A204.1 (cell line): ENCODE results near the gene ARHGAP24.
A peak's percentile ranks its signal among the peaks of the same experiment; 100 is the strongest.
"Not testable (repeated sequence)": the region's sequence is repeated elsewhere in the genome, so short reads cannot be mapped to it uniquely, and the experiment has no call there.

ENCODE experiments used
- FAIRE-seq: peaks from 2 replicates; lab custom pipeline; 2012; peaks lifted over from hg19 to GRCh38; lab: Jason Lieb, UNC

Gene ARHGAP24

GRCh38 chr4:85864259-85865205 is 389.6 kb downstream of the ARHGAP24 start:
- FAIRE-seq: no peak

DNA sequence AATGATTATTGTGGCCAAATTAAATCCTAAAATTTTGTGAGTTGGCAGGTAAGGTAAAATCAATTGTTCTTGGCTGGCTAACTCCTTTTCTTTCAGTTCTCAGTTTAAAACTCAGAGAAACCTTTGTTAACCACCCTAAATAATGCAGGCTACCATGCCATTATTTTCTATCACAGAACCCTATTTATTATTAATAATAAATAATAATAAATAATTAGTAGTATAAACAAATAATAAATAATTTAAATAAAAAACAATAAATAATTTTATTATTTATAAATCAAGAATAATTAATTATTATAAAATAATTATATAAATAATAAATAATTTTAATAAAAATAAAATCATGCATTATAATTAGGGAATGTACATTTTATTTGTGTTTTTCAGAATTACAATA is 390.3 kb downstream of the ARHGAP24 start:
- peak; percentile 98 for FAIRE-seq

- no peak for FAIRE-seq
Measured at GRCh38 chr4:85866508-85866907, 391.6 kb downstream of the ARHGAP24 start.

DNA sequence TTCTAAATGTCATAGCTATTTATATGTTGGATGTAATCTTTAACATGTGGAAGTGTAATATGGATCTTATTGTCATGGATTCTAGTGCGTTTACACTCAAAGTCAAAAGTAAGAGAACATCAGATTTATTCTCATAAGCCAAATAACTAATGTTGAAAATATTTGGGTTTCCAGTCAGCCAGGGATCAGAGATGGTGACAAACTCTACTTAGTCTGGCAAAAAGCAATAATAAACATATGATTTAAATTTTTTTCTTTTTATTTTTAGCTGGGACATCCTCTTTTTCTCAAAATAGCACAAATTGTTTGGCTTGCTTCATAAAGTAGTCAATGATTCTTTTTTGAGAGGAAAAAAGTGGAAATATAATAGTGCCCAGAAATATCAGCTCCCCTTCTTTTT is 392.3 kb downstream of the ARHGAP24 start:
- FAIRE-seq: no peak

- no peak for FAIRE-seq
Measured at GRCh38 chr4:85869181-85869580, 394.2 kb downstream of the ARHGAP24 start.

DNA sequence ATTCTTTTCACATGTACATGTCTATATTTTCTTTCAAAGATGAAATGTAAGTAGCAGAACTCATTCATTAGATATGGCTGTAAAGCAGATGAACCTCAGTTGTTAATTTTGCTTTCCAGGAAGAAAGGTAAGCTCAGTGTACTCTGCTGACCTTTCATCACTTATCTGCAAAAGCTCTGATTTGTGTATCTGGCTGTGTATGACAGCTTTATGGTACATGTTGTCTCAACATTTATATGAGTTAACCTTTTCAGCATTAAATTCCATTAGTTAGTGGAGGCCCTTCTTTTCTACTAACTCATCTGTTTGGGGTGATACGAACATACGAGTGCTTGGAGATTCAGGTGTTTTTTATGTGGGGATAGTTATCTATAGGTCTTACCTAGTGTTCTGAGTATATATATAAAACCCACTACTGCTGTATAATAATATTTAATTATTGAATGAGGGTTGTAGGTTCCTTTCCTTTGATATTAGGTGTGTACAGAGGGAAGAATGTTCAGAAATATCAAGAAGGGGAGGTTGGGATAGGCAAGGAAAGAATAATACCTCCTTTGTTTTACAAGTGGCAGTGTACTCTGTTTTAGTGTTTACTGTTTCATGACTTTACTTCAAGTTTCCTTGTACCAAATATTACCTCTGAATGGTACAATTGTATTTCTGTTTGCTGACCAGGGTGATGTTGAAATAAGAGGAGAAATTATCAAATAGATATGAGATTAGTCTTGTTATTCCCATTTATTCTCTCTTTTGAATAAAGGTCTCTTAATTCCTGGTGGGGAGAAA is 395.5 kb downstream of the ARHGAP24 start:
- FAIRE-seq: no peak

- FAIRE-seq: no peak
Measured at GRCh38 chr4:85873566-85873965, 398.6 kb downstream of the ARHGAP24 start.

GRCh38 chr4:85879518-85879917 is 404.6 kb downstream of the ARHGAP24 start:
- no peak for FAIRE-seq

GRCh38 chr4:85883180-85883579 is 408.2 kb downstream of the ARHGAP24 start:
- FAIRE-seq: no peak

DNA sequence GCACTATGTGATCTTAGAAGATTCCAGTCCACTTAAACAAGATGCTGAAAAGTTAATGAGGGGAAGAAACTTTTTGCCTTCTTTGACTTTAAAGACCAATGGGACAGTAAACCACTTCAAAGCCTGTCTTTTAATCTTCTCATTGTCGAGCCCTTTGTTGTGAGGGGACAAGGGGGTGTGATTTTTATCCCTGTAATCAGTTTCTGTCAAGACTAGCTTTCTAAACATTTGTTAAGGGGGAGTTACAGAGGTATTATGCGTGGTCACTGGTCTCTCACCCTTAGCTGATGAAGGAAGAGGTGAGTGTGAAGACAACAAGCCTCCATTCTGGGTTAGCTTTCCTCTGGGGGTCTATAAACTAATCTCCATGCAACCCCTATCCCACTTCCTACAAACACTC is 409.3 kb downstream of the ARHGAP24 start:
- FAIRE-seq: no peak

- no peak for FAIRE-seq
Measured at GRCh38 chr4:85886665-85887064, 411.7 kb downstream of the ARHGAP24 start.

DNA sequence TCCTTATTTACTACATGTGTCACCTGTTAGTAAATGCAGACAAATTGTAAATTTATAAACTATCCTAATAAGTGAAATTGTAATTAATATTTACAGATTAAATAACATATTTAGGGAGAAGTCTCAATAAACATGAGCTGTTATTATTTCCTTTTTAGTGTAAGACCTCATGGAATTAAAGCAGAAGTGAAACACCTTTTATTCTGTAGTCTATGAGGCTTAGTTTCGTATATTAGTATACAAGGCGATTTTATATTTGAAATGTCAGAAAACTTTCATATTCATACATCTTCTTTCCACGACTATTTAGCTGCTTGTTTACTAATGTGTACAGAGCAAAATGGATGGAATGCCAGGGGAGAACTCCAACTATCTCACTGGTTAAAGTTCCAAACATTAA is 414.4 kb downstream of the ARHGAP24 start:
- FAIRE-seq: no peak

DNA sequence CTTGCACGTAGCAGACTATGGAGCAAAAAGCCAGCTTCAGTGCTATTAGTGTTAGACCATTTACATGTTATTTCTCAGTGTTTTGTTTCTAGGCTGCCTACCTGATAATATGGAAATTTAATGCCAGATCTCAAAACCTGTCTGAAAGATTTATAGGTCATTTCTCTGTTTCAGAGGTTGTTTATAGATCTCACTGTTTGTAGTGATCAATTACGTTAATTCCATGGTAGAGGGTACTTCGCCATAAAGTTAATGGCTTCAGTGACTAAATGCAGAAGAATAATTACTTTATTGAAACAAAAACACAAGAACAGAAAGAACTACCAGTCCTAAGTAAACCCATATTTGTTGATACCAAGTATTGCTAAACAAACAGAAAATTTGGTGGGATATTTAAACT is 420.8 kb downstream of the ARHGAP24 start:
- FAIRE-seq: no peak

DNA sequence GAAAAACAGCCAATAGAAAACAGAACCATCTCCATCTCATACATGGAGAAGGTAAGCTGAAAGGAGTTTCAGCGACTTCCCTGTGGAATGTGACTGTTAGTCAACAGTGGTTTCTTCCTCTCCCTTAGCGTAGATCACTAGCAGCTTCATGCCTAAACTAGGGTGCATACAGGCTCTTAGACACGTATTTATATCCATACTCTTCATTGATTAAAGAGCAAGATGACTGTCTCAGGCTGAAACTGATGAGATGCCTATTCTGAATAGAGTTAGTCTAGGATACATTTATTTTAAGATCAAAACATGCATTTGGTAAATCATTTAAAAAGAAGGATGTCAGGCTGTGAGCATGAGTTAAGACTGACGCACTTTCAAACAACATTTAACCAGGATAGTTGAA is 423.3 kb downstream of the ARHGAP24 start:
- FAIRE-seq: no peak

- FAIRE-seq: no peak
Measured at GRCh38 chr4:85901500-85901899, 426.6 kb downstream of the ARHGAP24 start.

- not testable (repeated sequence) for FAIRE-seq
Measured at GRCh38 chr4:85902647-85903046, 427.7 kb downstream of the ARHGAP24 start.

DNA sequence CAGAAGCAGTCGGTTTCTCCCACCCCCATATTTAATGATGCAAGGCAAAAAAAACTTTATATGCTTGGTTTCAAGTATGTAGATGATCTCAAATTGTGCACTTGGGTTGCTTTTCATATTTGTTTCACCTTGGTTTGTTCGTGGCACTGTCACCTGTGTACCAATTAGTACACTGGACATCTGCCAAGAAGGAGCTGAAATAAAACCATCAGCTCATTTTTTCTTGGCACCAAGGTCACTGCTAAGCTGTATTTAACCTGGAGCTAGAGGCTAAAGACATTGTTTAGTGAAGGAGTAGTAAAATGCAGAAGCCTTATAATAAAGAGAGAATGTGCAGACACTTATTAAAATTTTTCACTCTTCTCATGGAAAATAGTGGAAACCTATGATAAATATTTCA is 430.8 kb downstream of the ARHGAP24 start:
- FAIRE-seq: no peak

DNA sequence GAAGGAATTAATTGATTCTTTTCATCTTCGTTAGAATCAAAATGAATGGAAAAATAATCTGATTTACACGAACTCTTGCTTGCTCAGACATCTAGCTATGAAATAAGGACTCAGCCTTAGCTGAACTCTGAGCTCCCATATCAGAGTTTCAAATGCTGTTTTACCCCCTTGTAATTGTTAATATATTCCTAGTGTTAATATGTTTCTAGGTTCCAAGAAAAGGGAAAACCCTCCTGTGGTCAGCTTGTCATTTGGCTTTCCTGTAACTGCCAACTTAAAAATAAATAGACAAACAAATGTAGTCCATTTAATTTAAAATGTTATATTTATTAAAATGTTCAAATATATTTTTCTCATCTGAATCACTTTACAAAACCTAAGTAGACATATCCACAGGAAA is 432.1 kb downstream of the ARHGAP24 start:
- no peak for FAIRE-seq

DNA sequence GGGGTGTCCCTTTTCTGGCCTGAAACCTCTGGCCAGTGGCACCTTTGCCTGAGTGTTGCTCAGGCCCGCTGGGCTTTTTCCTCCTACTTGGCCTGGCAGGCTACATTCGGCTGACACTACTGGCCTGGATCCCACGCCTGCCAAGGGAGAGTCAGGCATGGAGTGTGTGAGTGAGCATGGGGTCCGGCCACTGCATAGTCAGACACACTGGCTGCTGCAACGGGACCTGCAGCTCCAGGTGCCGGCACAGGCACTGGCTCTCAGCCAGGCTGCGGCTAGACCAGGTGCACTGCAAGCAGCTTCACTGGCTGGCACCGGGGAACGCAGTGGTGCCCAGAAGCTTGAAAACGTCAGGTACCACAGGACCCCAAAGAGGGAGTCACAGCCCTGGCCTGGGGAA is 434.9 kb downstream of the ARHGAP24 start:
- FAIRE-seq: no peak

- no peak for FAIRE-seq
Measured at GRCh38 chr4:85910985-85911384, 436.0 kb downstream of the ARHGAP24 start.

DNA sequence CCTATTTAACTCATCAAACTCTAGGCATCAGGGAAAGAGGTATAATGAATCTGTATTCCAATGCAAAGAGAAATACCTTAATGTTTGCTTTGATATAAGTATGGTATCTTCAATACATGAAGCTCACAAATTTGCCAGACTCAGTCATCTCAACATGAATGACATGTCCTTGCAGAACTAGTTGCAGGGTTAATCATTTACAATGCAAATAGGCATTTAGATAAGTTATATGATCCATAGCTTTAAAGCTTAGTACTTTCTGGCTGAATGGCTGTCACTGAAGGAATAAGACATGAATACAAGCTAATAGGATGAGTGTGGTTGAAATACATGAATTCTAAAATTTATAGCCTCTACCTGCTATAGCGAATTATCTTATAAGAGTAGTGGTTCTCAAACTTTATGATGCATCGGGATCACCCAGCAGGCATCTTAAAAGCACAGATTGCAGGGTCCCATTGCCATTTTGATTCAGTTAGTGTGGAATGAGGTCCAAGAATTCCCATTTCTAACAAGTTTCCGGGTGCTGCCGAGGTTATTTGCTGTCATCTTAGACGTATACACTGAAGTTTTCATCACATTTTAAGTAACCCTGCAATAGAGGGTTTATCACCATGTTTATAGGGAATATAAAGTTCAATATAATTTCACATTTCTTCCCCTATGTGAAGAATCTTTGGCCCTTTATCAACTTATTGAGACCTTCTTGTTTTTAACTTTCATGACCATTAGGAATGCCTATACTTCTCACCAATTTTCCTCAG is 439.2 kb downstream of the ARHGAP24 start:
- FAIRE-seq: no peak

GRCh38 chr4:85915570-85915969 is 440.6 kb downstream of the ARHGAP24 start:
- not testable (repeated sequence) for FAIRE-seq
